ENCODE measurements around the gene EOLA1.
"Not testable (repeated sequence)": the region's sequence is repeated elsewhere in the genome, so short reads cannot be mapped to it uniquely, and the experiment has no call there.

Gene EOLA1

GRCh38 chrX:149546962-149547361, 6.2 kb downstream of the EOLA1 start:
- not testable (repeated sequence) for ATAC-seq; DNase-seq; H3K27ac Mint-ChIP-seq; H3K4me1 Mint-ChIP-seq; H3K9me3 Mint-ChIP-seq; H3K36me3 Mint-ChIP-seq (ENCODE audit: low read depth); H3K4me3 Mint-ChIP-seq; H3K27me3 Mint-ChIP-seq

DNA sequence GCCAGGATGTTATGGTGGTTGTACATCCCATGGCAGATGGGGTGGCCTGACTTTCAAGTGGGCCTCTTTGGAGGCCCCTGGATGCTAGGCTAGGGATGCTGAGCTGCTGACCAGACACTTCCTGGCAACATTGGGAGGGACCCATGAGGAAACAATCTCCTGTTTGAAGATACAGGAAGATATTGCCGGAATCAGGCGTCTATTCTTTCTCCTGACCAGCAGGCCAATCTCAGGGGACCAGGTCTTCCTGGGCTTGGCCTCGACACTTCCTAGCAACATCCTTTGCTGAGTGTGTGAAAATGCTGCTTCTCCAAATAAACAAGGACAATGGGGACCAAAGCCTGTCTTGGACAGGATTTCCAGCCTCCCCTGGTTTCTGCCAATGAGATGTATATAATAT, 7.0 kb downstream of the EOLA1 start:
- not testable (repeated sequence) for ATAC-seq

GRCh38 chrX:149549701-149550100, 8.9 kb downstream of the EOLA1 start, which contains the start of gene HSFX3:
Gene HSFX3, minus strand, starts transcription at chrX:149549924. Its CDS starts 72 bp downstream, at chrX:149549852.
- ATAC-seq; H3K4me3 Mint-ChIP-seq; H3K36me3 Mint-ChIP-seq (ENCODE audit: low read depth); H3K27me3 Mint-ChIP-seq; H3K27ac Mint-ChIP-seq; DNase-seq; H3K9me3 Mint-ChIP-seq; H3K4me1 Mint-ChIP-seq: not testable (repeated sequence)

More for the DNA sequence above, 7.0 kb downstream of the EOLA1 start:
- not testable (repeated sequence) for H3K27me3 Mint-ChIP-seq; H3K4me1 Mint-ChIP-seq; H3K27ac Mint-ChIP-seq; H3K36me3 Mint-ChIP-seq (ENCODE audit: low read depth); H3K4me3 Mint-ChIP-seq; DNase-seq; H3K9me3 Mint-ChIP-seq

DNA sequence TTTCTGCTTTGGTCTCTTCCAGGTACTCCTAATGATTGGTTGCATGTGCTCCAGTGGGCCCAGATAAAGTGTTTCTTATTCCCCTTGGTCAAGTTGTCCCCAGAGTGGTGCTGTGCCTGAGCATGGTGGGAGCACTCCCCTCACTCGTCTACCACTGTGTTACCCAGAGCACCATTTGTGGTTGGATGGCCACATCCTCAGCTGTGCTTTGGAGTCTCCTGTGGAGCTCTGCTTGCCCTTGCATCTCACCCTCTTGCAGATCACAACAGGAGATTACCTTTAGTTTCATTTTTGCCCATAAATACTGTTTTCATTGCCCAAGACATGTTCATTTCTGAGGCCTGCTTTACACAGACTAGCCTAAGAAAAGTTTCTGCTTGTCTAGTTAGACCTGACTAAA, 9.6 kb downstream of the EOLA1 start:
- not testable (repeated sequence) for H3K4me1 Mint-ChIP-seq; H3K36me3 Mint-ChIP-seq (ENCODE audit: low read depth); H3K27ac Mint-ChIP-seq; H3K27me3 Mint-ChIP-seq; H3K4me3 Mint-ChIP-seq; DNase-seq; H3K9me3 Mint-ChIP-seq; ATAC-seq

DNA sequence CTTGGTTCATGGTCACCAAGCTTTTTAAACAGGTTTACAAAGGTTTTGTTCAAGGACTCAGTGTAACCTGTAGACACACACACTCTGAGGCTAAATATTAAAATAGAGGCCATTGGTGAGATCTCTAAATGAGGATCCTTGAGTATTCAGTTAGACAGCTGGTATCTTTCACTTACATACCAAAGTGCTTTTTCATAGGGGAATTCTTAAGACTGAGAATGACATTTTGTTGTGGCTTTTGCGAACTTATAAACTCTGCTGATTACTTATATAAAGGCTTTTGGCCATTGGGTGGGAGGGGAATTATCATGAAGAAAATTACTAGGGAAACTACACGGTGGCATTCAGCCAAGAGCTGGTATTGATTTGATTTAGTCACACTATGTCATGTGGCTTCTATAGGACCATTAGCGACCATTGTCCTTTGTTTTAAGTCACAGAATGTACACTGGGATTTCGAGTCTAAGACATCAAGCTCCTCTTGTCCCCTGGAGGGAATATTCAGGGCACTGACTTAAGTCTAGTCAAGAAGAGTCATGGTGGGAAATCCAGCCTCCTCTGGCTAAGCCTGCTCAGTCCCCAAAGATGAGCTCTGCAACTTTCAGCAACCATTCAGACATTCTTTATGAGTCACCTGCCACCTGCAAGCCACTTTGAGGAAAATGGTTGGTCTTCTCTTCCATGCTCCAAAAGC, 10.6 kb downstream of the EOLA1 start:
- H3K27ac Mint-ChIP-seq; H3K4me3 Mint-ChIP-seq; DNase-seq; H3K36me3 Mint-ChIP-seq (ENCODE audit: low read depth); H3K4me1 Mint-ChIP-seq; H3K27me3 Mint-ChIP-seq; H3K9me3 Mint-ChIP-seq: not testable (repeated sequence)
- peak; percentile 63 for ATAC-seq

- not testable (repeated sequence) for H3K27me3 Mint-ChIP-seq; H3K4me1 Mint-ChIP-seq; H3K4me3 Mint-ChIP-seq; ATAC-seq; H3K36me3 Mint-ChIP-seq (ENCODE audit: low read depth); H3K9me3 Mint-ChIP-seq; H3K27ac Mint-ChIP-seq; DNase-seq
Observed at GRCh38 chrX:149551939-149552248, 11.1 kb downstream of the EOLA1 start.

- not testable (repeated sequence) for H3K36me3 Mint-ChIP-seq (ENCODE audit: low read depth); ATAC-seq; H3K27ac Mint-ChIP-seq; H3K4me1 Mint-ChIP-seq; H3K4me3 Mint-ChIP-seq; DNase-seq; H3K27me3 Mint-ChIP-seq; H3K9me3 Mint-ChIP-seq
Observed at GRCh38 chrX:149555251-149555650, 14.4 kb downstream of the EOLA1 start.

GRCh38 chrX:149563359-149563758, 22.5 kb downstream of the EOLA1 start:
- no peaks in the 10 kb centered on the region for H3K36me3 Mint-ChIP-seq (ENCODE audit: low read depth)
- H3K4me1 Mint-ChIP-seq = no peaks in the 10 kb centered on the region
- no peak for ATAC-seq
- no peak overlapping the region for H3K4me3 Mint-ChIP-seq
- H3K27ac Mint-ChIP-seq = no peak overlapping the region
- no peak for DNase-seq
- H3K9me3 Mint-ChIP-seq = no peaks in the 10 kb centered on the region
- no peaks in the 10 kb centered on the region for H3K27me3 Mint-ChIP-seq

GRCh38 chrX:149567621-149568417, 27.0 kb downstream of the EOLA1 start:
- H3K36me3 Mint-ChIP-seq (ENCODE audit: low read depth) = no peaks in the 10 kb centered on the region
- H3K4me3 Mint-ChIP-seq = no peak overlapping the region
- H3K4me1 Mint-ChIP-seq = peaks cover 13% of the 10 kb centered on the region
- no peaks in the 10 kb centered on the region for H3K9me3 Mint-ChIP-seq
- peaks cover 2% of the 10 kb centered on the region for H3K27me3 Mint-ChIP-seq
- ATAC-seq (no peak), DNase-seq (no peak)
- no peak overlapping the region for H3K27ac Mint-ChIP-seq

- ATAC-seq (no peak), DNase-seq (no peak)
- Mint-ChIP-seq H3K4me3 (no peak overlapping the region), H3K4me1 (peaks cover 17% of the 10 kb centered on the region), H3K27ac (no peak overlapping the region), H3K27me3 (peaks cover 2% of the 10 kb centered on the region), H3K36me3 (ENCODE audit: low read depth) (no peaks in the 10 kb centered on the region), H3K9me3 (no peaks in the 10 kb centered on the region)
Observed at GRCh38 chrX:149568701-149569296, 28.0 kb downstream of the EOLA1 start.

DNA sequence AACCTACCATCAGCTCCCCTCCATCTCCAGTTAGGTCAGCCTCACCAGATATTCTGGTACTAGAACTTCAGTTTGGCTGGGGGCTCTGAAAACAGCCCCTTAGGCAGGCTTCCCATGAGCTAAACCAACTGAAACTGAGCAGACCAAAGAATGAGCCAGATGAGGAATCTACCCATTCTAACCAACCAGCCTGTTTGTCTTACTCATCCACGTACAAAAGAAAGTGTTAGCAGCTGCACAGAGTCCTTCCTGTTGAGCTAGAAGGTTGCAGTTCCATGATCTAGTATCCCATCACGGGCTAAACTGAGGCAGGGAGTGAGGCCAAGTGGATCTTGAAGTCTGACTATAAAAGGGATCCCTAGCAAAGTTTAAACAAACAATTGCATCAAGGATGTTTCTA, 29.0 kb downstream of the EOLA1 start:
- Mint-ChIP-seq H3K36me3 (ENCODE audit: low read depth) (no peaks in the 10 kb centered on the region), H3K4me3 (no peak overlapping the region), H3K27ac (no peak overlapping the region), H3K4me1 (peaks cover 17% of the 10 kb centered on the region), H3K27me3 (peaks cover 2% of the 10 kb centered on the region), H3K9me3 (no peaks in the 10 kb centered on the region)
- ATAC-seq (peak; percentile 50), DNase-seq (no peak)

DNA sequence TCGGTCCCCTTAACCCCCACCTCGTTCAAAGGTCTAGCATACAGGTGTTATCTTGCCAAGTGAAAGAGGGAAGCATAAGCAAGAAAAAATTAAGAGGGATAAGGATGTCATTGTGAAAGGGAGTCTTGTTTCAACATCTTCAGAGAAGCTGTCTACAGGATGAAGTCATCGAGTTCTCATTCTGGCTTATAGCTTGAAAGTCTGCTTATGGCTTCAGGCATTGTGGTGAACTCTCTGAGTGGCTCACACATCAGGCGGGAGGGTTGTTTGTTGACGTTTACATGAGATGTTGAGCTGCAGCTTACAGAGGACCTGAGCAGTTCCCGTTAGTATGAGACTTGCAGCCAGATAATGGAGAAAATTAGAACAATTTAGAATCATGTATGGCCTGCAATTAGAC, 29.9 kb downstream of the EOLA1 start:
- no peaks in the 10 kb centered on the region for H3K9me3 Mint-ChIP-seq
- no peak overlapping the region for H3K4me3 Mint-ChIP-seq

GRCh38 chrX:149571770-149572169, 31.0 kb downstream of the EOLA1 start:
- no peak for ATAC-seq
- Mint-ChIP-seq H3K27me3 (peaks cover 2% of the 10 kb centered on the region), H3K4me1 (peaks cover 17% of the 10 kb centered on the region), H3K4me3 (no peak overlapping the region), H3K36me3 (ENCODE audit: low read depth) (no peaks in the 10 kb centered on the region), H3K9me3 (no peaks in the 10 kb centered on the region), H3K27ac (no peak overlapping the region)
- DNase-seq = no peak

More for the DNA sequence above, 29.9 kb downstream of the EOLA1 start:
- peaks cover 2% of the 10 kb centered on the region for H3K27me3 Mint-ChIP-seq
- H3K27ac Mint-ChIP-seq = no peak overlapping the region
- peaks cover 17% of the 10 kb centered on the region for H3K4me1 Mint-ChIP-seq
- ATAC-seq (no peak), DNase-seq (no peak)
- H3K36me3 Mint-ChIP-seq (ENCODE audit: low read depth) = no peaks in the 10 kb centered on the region

GRCh38 chrX:149572743-149573142, 31.9 kb downstream of the EOLA1 start:
- Mint-ChIP-seq H3K4me1 (peaks cover 17% of the 10 kb centered on the region), H3K27ac (peak overlapping the region; percentile 74), H3K27me3 (peaks cover 2% of the 10 kb centered on the region), H3K9me3 (no peaks in the 10 kb centered on the region), H3K4me3 (no peak overlapping the region), H3K36me3 (ENCODE audit: low read depth) (no peaks in the 10 kb centered on the region)
- ATAC-seq (no peak), DNase-seq (no peak)

GRCh38 chrX:149573456-149573855, 32.6 kb downstream of the EOLA1 start:
- ATAC-seq = peak; percentile 99
- not testable (repeated sequence) for H3K4me3 Mint-ChIP-seq; H3K27ac Mint-ChIP-seq; H3K9me3 Mint-ChIP-seq; H3K27me3 Mint-ChIP-seq; H3K36me3 Mint-ChIP-seq (ENCODE audit: low read depth); DNase-seq
- peaks cover 17% of the 10 kb centered on the region for H3K4me1 Mint-ChIP-seq

All from activated naive CD8-positive, alpha-beta T cell treated with anti-CD3 and anti-CD28 coated beads, Interleukin-2, amount 50 U/mL, for 24 hours (primary cell).